GM12891 (cell line): ENCODE results near the gene SYT1.

Experiments used
- PAX5 ChIP-seq: IDR thresholded peaks from 2 replicates; pipeline ENCODE4 v1.6.1; 2011; ENCODE audit warnings: low read length, moderate library complexity, mild to moderate bottlenecking; ENCODE audit not compliant: insufficient read depth, severe bottlenecking
- POLR2A ChIP-seq: IDR thresholded peaks from 2 replicates; pipeline ENCODE4 v1.6.1; 2011; ENCODE audit warnings: low read depth, low read length, control low read depth
- POLR2AphosphoS5 ChIP-seq: IDR thresholded peaks from 2 replicates; pipeline ENCODE4 v1.6.1; 2011; ENCODE audit warnings: low read depth, low read length, control low read depth
- POU2F2 ChIP-seq: IDR thresholded peaks from 2 replicates; pipeline ENCODE4 v1.6.1; 2011; ENCODE audit warnings: low read depth, mild to moderate bottlenecking, control low read depth, low read length, moderate library complexity
- SPI1 ChIP-seq: IDR thresholded peaks from 2 replicates; pipeline ENCODE4 v1.6.1; 2011; ENCODE audit warnings: low read depth, low read length, control low read depth

DNA sequence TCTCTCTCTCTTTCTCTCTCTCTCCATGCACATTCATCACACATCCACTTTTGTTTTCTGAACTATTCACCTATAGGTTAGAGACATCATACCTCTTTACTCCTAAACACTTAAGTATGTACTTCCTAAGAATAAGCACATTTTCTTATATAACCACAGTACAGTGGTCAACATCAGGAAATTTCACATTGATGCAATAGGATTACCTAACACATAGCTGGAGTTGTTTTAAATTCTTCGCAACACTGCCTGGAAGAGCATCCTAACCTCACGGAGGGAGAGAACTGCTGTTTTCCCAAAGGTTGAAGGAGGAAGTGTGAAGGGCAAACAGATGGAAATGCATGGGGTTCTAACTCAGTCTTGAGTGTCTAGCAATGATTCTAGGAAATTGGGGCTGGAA, 159.2 kb downstream of the SYT1 start:
- TF ChIP-seq POLR2A: no peak
- no peak for TF ChIP-seq POLR2AphosphoS5
- no peak for TF ChIP-seq SPI1
- TF ChIP-seq POU2F2: no peak
- TF ChIP-seq PAX5: no peak
